Measurements from ENCODE around the gene CKB.

DNA sequence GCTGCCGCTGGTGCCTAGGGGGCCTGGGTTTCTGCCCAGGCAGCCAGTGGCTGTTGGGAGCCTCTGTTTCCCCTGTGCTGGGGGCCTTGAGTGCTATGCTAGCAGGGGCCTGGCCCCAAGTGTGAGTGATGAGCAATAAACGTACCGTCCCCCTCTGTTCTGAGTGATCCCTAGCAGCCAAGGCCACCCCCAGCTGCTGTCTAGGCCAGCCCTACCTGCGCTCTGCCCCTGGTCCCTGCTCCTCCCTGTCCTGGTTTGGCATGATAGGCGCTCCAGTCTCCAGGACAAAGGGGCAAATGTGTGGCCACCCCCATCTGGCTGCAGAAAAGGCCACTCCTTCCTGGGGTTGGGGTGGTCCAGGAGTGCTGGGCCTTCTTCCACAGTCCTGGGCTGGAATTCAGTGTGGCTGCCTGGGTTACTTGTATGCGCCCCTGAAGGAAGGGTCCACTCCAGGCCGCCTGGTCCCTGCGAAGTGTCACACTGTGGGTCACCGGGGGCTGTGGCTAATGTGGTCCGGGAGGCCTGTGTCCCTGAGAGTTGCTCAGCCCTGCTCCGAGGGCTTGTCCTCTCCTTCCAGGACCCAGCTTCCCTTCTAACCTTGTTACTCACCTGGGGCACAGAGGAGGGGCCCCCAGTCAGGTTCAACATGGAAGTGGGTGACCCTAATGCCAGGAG, 13.4 kb upstream of the CKB start:
- TF ChIP-seq, protein P1, sequence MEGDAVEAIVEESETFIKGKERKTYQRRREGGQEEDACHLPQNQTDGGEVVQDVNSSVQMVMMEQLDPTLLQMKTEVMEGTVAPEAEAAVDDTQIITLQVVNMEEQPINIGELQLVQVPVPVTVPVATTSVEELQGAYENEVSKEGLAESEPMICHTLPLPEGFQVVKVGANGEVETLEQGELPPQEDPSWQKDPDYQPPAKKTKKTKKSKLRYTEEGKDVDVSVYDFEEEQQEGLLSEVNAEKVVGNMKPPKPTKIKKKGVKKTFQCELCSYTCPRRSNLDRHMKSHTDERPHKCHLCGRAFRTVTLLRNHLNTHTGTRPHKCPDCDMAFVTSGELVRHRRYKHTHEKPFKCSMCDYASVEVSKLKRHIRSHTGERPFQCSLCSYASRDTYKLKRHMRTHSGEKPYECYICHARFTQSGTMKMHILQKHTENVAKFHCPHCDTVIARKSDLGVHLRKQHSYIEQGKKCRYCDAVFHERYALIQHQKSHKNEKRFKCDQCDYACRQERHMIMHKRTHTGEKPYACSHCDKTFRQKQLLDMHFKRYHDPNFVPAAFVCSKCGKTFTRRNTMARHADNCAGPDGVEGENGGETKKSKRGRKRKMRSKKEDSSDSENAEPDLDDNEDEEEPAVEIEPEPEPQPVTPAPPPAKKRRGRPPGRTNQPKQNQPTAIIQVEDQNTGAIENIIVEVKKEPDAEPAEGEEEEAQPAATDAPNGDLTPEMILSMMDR (IDR thresholded peaks at IDR 0.05), result no peak
- TF ChIP-seq POLR2A (IDR thresholded peaks at IDR 0.05), result no peak
